ENCODE data around the gene TRABD.

Gene TRABD

DNA sequence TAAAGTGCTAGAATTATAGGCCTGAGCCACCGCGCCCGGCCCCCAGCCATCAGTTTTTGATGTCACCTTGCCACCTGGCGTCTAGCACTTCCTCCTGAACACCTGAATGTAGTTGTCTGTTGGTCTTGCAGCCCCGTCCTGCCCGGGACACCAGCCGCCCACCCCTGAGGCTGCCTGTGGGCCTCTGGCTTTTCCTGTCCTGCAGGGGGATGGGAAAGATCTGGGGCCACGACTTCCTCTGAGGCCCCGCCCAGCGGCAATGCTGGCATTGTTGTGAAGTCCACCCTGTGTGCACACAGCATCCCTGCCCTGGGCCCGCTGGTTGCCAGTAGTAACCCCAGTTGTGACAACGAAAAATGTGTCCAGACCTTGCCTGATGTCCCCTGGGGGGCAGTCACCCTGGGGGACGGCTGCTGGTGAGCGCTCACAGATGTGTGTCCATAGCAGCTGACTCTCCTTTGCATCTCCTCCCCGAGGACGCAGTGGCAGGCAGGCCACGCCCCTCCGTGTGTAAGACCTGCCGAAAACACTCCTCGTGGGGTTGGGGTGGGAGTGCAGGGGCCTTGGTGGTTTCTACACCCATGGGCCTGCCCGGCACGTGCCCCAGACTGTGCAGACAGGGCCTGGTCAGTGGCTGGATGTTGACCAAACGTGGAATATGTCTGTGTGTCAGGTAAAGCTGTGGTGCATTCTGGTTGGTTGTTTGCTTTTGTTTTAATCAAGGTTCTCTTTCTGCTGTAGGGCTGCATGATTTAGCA is 21.8 kb downstream of the TRABD start:
- H3K4me3 ChIP-seq (ENCODE audit: low read length in 2 of 2): no peak overlapping the region
- H3K4me1 ChIP-seq (ENCODE audit: control insufficient read depth, insufficient read depth, low read length): peaks cover 11% of the 10 kb centered on the region
- H3K27ac ChIP-seq (ENCODE audit: low read length): no peak overlapping the region
- no peak overlapping the region for H3K9ac ChIP-seq (ENCODE audit: low read length in 2 of 2)
- H3K27me3 ChIP-seq (ENCODE audit: control insufficient read depth in 1 of 2, insufficient read depth in 2 of 2, low read length in 2 of 2): no peaks in the 10 kb centered on the region
- H3K9me3 ChIP-seq (ENCODE audit: control insufficient read depth in 2 of 2, low read length in 2 of 2): no peaks in the 10 kb centered on the region
- peaks cover 15 to 28% of the 10 kb centered on the region in 2 donors for H3K36me3 ChIP-seq (ENCODE audit: control insufficient read depth in 2 of 2, insufficient read depth in 2 of 2, low read length in 2 of 2)

DNA sequence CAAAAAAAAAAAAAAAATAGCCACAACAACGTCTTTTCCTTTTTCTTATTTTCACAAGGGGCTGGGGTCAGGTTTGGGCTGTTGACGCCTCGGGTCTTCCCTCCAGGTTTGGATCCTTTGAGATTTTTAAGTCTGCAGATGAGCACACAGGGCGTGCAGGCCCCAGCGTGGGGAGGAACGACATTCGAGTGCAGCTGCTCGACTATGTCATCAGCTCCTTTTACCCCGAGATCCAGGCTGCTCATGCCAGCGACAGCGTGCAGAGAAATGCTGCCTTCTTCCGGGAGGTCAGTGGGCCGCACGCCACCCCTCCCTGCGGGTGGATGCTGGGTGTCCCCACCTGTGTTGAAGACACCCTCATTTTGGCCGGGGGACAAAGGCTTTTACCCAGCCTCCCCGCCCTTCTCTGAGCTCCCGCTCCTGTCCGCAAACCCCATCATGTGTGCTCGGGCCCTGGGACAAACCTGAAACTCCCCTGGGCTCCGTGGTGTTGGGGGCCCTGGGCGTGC is 22.8 kb downstream of the TRABD start:
- Histone ChIP-seq H3K9me3 (ENCODE audit: control insufficient read depth in 2 of 2, low read length in 2 of 2) (no peaks in the 10 kb centered on the region), H3K4me3 (ENCODE audit: low read length in 2 of 2) (no peak overlapping the region), H3K4me1 (ENCODE audit: control insufficient read depth, insufficient read depth, low read length) (peaks cover 8% of the 10 kb centered on the region), H3K36me3 (ENCODE audit: control insufficient read depth in 2 of 2, insufficient read depth in 2 of 2, low read length in 2 of 2) (peaks cover 23 to 37% of the 10 kb centered on the region in 2 donors), H3K27ac (ENCODE audit: low read length) (no peak overlapping the region), H3K9ac (ENCODE audit: low read length in 2 of 2) (no peak overlapping the region), H3K27me3 (ENCODE audit: control insufficient read depth in 1 of 2, insufficient read depth in 2 of 2, low read length in 2 of 2) (no peaks in the 10 kb centered on the region)

GRCh38 chr22:50208939-50209892 is 23.5 kb downstream of the TRABD start:
- Histone ChIP-seq H3K4me1 (ENCODE audit: control insufficient read depth, insufficient read depth, low read length) (peaks cover 8% of the 10 kb centered on the region), H3K36me3 (ENCODE audit: control insufficient read depth in 2 of 2, insufficient read depth in 2 of 2, low read length in 2 of 2) (peaks cover 23 to 37% of the 10 kb centered on the region in 2 donors), H3K27ac (ENCODE audit: low read length) (no peak overlapping the region), H3K4me3 (ENCODE audit: low read length in 2 of 2) (no peak overlapping the region), H3K9ac (ENCODE audit: low read length in 2 of 2) (no peak overlapping the region), H3K27me3 (ENCODE audit: control insufficient read depth in 1 of 2, insufficient read depth in 2 of 2, low read length in 2 of 2) (no peaks in the 10 kb centered on the region), H3K9me3 (ENCODE audit: control insufficient read depth in 2 of 2, low read length in 2 of 2) (no peaks in the 10 kb centered on the region)

DNA sequence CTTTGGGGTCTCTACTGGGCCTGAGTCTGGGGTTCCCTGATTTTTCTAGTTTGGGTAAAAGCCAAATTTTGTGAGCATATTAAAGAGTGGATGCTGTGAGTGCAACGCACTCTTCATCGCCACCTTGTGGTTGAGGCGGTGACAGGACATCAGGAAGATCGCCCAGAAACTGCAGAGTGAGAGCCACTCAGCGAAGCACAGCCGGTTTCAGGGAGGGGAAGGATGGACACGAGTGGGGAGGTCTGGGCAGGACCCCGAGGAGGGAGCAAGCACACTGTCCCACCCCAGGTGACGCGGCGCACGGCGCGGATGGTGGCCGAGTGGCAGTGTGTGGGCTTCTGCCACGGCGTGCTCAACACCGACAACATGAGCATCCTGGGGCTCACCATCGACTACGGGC is 24.2 kb downstream of the TRABD start:
- Histone ChIP-seq H3K4me3 (ENCODE audit: low read length in 2 of 2) (no peak overlapping the region), H3K27me3 (ENCODE audit: control insufficient read depth in 1 of 2, insufficient read depth in 2 of 2, low read length in 2 of 2) (no peaks in the 10 kb centered on the region), H3K27ac (ENCODE audit: low read length) (no peak overlapping the region), H3K4me1 (ENCODE audit: control insufficient read depth, insufficient read depth, low read length) (peaks cover 8% of the 10 kb centered on the region), H3K36me3 (ENCODE audit: control insufficient read depth in 2 of 2, insufficient read depth in 2 of 2, low read length in 2 of 2) (peaks cover 23 to 42% of the 10 kb centered on the region in 2 donors), H3K9ac (ENCODE audit: low read length in 2 of 2) (no peak overlapping the region), H3K9me3 (ENCODE audit: control insufficient read depth in 2 of 2, low read length in 2 of 2) (no peaks in the 10 kb centered on the region)

DNA sequence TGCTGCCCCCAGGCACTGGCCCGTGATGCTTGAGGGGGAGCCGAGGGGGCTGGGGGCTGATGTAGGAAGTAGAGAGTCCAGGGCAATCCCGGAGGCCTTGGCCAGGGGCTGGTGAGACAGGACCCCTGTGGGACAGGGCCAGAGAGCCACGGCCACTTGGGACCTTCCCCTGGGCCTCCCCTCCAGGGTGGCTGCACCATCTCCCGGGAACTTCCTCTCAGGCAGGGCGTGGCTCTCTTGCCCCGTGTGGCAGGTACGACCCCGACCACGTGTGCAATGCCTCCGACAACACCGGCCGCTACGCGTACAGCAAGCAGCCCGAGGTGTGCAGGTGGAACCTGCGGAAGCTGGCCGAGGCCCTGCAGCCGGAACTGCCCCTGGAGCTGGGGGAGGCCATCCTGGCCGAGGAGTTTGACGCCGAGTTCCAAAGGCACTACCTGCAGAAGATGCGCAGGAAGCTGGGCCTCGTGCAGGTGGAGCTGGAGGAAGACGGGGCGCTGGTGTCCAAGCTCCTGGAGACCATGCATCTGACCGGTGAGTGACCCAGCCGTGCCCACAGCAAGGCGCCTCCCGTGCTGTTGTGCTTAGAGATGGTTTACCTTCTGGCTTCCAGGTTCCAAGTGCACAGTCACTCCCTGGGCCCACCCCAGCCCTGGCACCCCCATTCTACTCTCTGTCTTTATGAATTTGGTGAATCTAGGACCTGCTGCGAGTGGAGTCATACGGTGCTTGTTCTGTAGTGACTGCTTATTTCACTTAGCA is 24.8 kb downstream of the TRABD start:
- Histone ChIP-seq H3K9ac (ENCODE audit: low read length in 2 of 2) (no peak overlapping the region), H3K36me3 (ENCODE audit: control insufficient read depth in 2 of 2, insufficient read depth in 2 of 2, low read length in 2 of 2) (peaks cover 23 to 40% of the 10 kb centered on the region in 2 donors), H3K4me1 (ENCODE audit: control insufficient read depth, insufficient read depth, low read length) (peaks cover 8% of the 10 kb centered on the region), H3K27ac (ENCODE audit: low read length) (no peak overlapping the region), H3K27me3 (ENCODE audit: control insufficient read depth in 1 of 2, insufficient read depth in 2 of 2, low read length in 2 of 2) (no peaks in the 10 kb centered on the region), H3K4me3 (ENCODE audit: low read length in 2 of 2) (no peak overlapping the region), H3K9me3 (ENCODE audit: control insufficient read depth in 2 of 2, low read length in 2 of 2) (no peaks in the 10 kb centered on the region)

- no peak overlapping the region for H3K4me3 ChIP-seq (ENCODE audit: low read length in 2 of 2)
- H3K36me3 ChIP-seq (ENCODE audit: control insufficient read depth in 2 of 2, insufficient read depth in 2 of 2, low read length in 2 of 2): peaks cover 29 to 43% of the 10 kb centered on the region in 2 donors
- H3K27ac ChIP-seq (ENCODE audit: low read length): no peak overlapping the region
- peaks cover 4% of the 10 kb centered on the region for H3K4me1 ChIP-seq (ENCODE audit: control insufficient read depth, insufficient read depth, low read length)
- H3K9ac ChIP-seq (ENCODE audit: low read length in 2 of 2): no peak overlapping the region
- H3K9me3 ChIP-seq (ENCODE audit: control insufficient read depth in 2 of 2, low read length in 2 of 2): no peaks in the 10 kb centered on the region
- no peaks in the 10 kb centered on the region for H3K27me3 ChIP-seq (ENCODE audit: control insufficient read depth in 1 of 2, insufficient read depth in 2 of 2, low read length in 2 of 2)
Observed at GRCh38 chr22:50211147-50211546, 25.4 kb downstream of the TRABD start.

DNA sequence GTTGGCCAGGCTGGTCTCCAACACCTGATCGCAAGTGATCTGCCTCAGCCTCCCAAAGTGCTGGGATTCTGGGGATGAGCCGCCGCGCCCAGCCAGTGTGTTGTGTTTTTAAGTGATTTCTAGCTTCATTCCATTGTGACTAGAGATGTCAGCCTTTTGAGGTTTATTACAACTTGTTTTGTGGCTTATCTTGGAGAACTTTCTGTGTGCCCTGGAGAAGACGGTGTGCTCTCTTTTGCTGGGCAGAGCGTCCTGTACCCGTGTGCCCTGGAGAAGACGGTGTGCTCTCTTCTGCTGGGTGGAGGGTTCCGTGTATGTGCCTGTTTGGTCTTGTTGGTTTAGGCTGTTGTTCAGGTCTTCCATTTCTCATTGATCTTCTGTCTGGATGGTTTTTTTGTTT is 27.6 kb downstream of the TRABD start:
- Histone ChIP-seq H3K9ac (ENCODE audit: low read length in 2 of 2) (no peak overlapping the region), H3K27me3 (ENCODE audit: control insufficient read depth in 1 of 2, insufficient read depth in 2 of 2, low read length in 2 of 2) (no peaks in the 10 kb centered on the region), H3K27ac (ENCODE audit: low read length) (no peak overlapping the region), H3K9me3 (ENCODE audit: control insufficient read depth in 2 of 2, low read length in 2 of 2) (no peaks in the 10 kb centered on the region), H3K4me1 (ENCODE audit: control insufficient read depth, insufficient read depth, low read length) (peaks cover 4% of the 10 kb centered on the region), H3K4me3 (ENCODE audit: low read length in 2 of 2) (no peak overlapping the region), H3K36me3 (ENCODE audit: control insufficient read depth in 2 of 2, insufficient read depth in 2 of 2, low read length in 2 of 2) (peaks cover 46 to 49% of the 10 kb centered on the region in 2 donors)

GRCh38 chr22:50215297-50216054 is 29.8 kb downstream of the TRABD start:
- H3K4me1 ChIP-seq (ENCODE audit: control insufficient read depth, insufficient read depth, low read length): peaks cover 14% of the 10 kb centered on the region
- H3K9me3 ChIP-seq (ENCODE audit: control insufficient read depth in 2 of 2, low read length in 2 of 2): no peaks in the 10 kb centered on the region
- H3K27me3 ChIP-seq (ENCODE audit: control insufficient read depth in 1 of 2, insufficient read depth in 2 of 2, low read length in 2 of 2): no peaks in the 10 kb centered on the region
- no peak overlapping the region for H3K4me3 ChIP-seq (ENCODE audit: low read length in 2 of 2)
- H3K36me3 ChIP-seq (ENCODE audit: control insufficient read depth in 2 of 2, insufficient read depth in 2 of 2, low read length in 2 of 2): peaks cover 49 to 50% of the 10 kb centered on the region in 2 donors
- no peak overlapping the region for H3K27ac ChIP-seq (ENCODE audit: low read length)
- no peak overlapping the region for H3K9ac ChIP-seq (ENCODE audit: low read length in 2 of 2)

DNA sequence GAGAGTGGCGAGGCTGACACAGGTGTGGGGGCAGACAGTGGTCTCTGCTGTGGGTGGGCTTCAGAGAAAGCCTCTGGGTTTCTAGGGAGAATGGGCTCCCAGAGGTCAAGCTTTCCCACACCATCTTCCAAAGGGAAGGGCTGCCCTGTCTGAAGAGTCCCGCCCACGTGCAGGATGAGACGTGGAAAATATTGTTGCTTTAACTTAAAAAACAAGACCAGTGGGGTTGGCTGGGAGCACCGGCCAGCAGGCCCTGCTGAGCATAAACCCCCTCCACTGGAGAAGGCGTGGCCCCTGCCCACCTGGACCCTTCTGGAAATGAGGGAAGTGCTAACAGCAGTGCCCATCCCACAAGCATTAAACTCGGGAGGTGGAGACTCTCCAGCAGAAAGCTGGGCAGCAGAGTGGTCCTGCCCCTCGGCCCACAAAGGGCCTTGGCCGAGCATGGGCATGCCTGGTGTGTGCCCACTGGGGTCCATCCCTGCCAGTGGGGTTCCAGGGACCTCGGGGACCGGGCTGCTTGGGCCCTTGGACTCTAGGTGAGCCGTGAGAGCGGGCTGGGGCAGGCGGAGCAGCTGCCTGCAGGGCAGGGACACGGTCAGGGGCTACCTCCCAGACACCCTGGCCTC is 30.5 kb downstream of the TRABD start:
- no peak overlapping the region for H3K9ac ChIP-seq (ENCODE audit: low read length in 2 of 2)
- peaks cover 14% of the 10 kb centered on the region for H3K4me1 ChIP-seq (ENCODE audit: control insufficient read depth, insufficient read depth, low read length)
- no peak overlapping the region for H3K27ac ChIP-seq (ENCODE audit: low read length)
- H3K27me3 ChIP-seq (ENCODE audit: control insufficient read depth in 1 of 2, insufficient read depth in 2 of 2, low read length in 2 of 2): no peaks in the 10 kb centered on the region
- no peaks in the 10 kb centered on the region for H3K9me3 ChIP-seq (ENCODE audit: control insufficient read depth in 2 of 2, low read length in 2 of 2)
- no peak overlapping the region for H3K4me3 ChIP-seq (ENCODE audit: low read length in 2 of 2)
- peaks cover 49 to 51% of the 10 kb centered on the region in 2 donors for H3K36me3 ChIP-seq (ENCODE audit: control insufficient read depth in 2 of 2, insufficient read depth in 2 of 2, low read length in 2 of 2)

All from stomach smooth muscle (tissue), 2 donors.